Cardiac muscle cell (in vitro differentiated cells and primary cell): ENCODE measurements around the gene PROX1. TPM values are rescaled to one million over a fixed set of nuclear protein-coding genes. Genes with fewer than 3 reads are reported as not detected.

Experiments
- DNase-seq, 2 donors: peaks; one replicate each; pipeline versions ENCODE4 v3.0.0 to v3.0.0-alpha.2; 2010 to 2017; ENCODE audit warnings: low read depth in 1 of 2, low spot score in 1 of 2
- H3K27ac ChIP-seq: fragments of 200-600 bp; sonication (generic); 2 replicates; pipeline ENCODE4 v1.5.1; 2016
- H3K27me3 ChIP-seq: fragments of 200-600 bp; sonication (generic); 2 replicates; pipeline ENCODE4 v1.6.0; 2016; ENCODE audit warnings: control low read depth
- H3K36me3 ChIP-seq: fragments of 200-600 bp; sonication (generic); 2 replicates; pipeline ENCODE4 v1.5.1; 2016; ENCODE audit warnings: control low read depth
- H3K4me1 ChIP-seq: fragments of 200-600 bp; sonication (generic); 2 replicates; pipeline ENCODE4 v1.8.1; 2017; ENCODE audit warnings: low read depth, mild to moderate bottlenecking, mixed run types
- H3K4me3 ChIP-seq: fragments of 200-600 bp; sonication (generic); 2 replicates; pipeline ENCODE4 v1.5.1; 2016; ENCODE audit warnings: mild to moderate bottlenecking
- H3K9me3 ChIP-seq: fragments of 200-600 bp; sonication (generic); 2 replicates; pipeline ENCODE4 v1.5.1; 2017; ENCODE audit warnings: low read depth, mild to moderate bottlenecking, control low read depth
- polyA plus RNA-seq: library from polyadenylated mRNA; unstranded; fragments of >200 nt; fragmentation: Nextera tagmentation; extraction: Ambion mirVana; gene quantifications from 2 replicates; pipeline ENCODE4 v1.2.1, GENCODE V29; 2016
- total RNA-seq: library from RNA; depleted of rRNA; stranded (reverse); fragments of >200 nt; gene quantifications from 2 replicates; pipeline ENCODE4 v1.2.3, GENCODE V29; 2016
- TF ChIP-seq, protein P1 (sequence below): IDR thresholded peaks from 2 replicates; pipeline ENCODE4 v1.5.1; 2012; ENCODE audit warnings: low read depth, mild to moderate bottlenecking, low read length

The PROX1 gene
- total and polyA plus RNA-seq, 2 experiments from 2014 or later: 10.1 to 28.7 TPM

GRCh38 chr1:214044438-214045214, 56.9 kb downstream of the PROX1 start:
- Histone ChIP-seq H3K36me3 (peaks cover 4% of the 10 kb centered on the region), H3K4me3 (no peak overlapping the region), H3K9me3 (no peaks in the 10 kb centered on the region), H3K4me1 (peaks cover 21% of the 10 kb centered on the region), H3K27ac (peak overlapping the region; percentile 35), H3K27me3 (no peaks in the 10 kb centered on the region)
- TF ChIP-seq, protein P1, sequence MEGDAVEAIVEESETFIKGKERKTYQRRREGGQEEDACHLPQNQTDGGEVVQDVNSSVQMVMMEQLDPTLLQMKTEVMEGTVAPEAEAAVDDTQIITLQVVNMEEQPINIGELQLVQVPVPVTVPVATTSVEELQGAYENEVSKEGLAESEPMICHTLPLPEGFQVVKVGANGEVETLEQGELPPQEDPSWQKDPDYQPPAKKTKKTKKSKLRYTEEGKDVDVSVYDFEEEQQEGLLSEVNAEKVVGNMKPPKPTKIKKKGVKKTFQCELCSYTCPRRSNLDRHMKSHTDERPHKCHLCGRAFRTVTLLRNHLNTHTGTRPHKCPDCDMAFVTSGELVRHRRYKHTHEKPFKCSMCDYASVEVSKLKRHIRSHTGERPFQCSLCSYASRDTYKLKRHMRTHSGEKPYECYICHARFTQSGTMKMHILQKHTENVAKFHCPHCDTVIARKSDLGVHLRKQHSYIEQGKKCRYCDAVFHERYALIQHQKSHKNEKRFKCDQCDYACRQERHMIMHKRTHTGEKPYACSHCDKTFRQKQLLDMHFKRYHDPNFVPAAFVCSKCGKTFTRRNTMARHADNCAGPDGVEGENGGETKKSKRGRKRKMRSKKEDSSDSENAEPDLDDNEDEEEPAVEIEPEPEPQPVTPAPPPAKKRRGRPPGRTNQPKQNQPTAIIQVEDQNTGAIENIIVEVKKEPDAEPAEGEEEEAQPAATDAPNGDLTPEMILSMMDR: no peak
- no peak for DNase-seq

GRCh38 chr1:214050513-214051401, 63.0 kb downstream of the PROX1 start:
- Histone ChIP-seq H3K4me1 (no peaks in the 10 kb centered on the region), H3K9me3 (no peaks in the 10 kb centered on the region), H3K27me3 (no peaks in the 10 kb centered on the region), H3K36me3 (no peaks in the 10 kb centered on the region), H3K27ac (no peak overlapping the region), H3K4me3 (no peak overlapping the region)
- DNase-seq: no peak
- TF ChIP-seq, protein P1: no peak

- Histone ChIP-seq H3K9me3 (no peaks in the 10 kb centered on the region), H3K27ac (no peak overlapping the region), H3K4me1 (no peaks in the 10 kb centered on the region), H3K27me3 (no peaks in the 10 kb centered on the region), H3K36me3 (no peaks in the 10 kb centered on the region), H3K4me3 (no peak overlapping the region)
- no peak for DNase-seq
- TF ChIP-seq, protein P1: no peak
Observed at GRCh38 chr1:214051786-214052185, 64.0 kb downstream of the PROX1 start.

DNA sequence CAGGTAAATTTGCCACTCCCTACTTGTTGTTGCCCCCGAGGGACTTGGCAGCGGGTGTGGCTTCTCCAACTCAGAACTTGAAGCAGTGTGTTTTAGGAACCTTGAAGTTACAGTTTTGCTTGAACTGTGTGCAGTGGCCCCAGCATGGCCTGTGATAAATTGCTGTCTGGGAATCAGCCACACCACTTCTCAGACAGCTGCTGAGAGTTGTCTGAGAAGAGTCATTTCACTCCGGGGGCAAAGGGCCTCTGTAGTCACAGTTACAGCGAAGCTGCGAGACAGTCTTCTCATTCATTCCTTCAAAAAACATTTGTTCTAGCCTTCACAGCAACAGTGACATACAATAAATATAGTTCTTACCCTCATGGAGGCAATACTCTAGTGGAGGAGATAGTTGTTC, 70.3 kb downstream of the PROX1 start:
- Histone ChIP-seq H3K36me3 (no peaks in the 10 kb centered on the region), H3K4me1 (peaks cover 3% of the 10 kb centered on the region), H3K4me3 (no peak overlapping the region), H3K27ac (peak overlapping the region; percentile 6), H3K9me3 (no peaks in the 10 kb centered on the region), H3K27me3 (no peaks in the 10 kb centered on the region)
- no peak for DNase-seq
- TF ChIP-seq, protein P1: no peak

GRCh38 chr1:214066190-214066589, 78.4 kb downstream of the PROX1 start:
- no peaks in the 10 kb centered on the region for H3K36me3 ChIP-seq
- DNase-seq: no peak
- TF ChIP-seq, protein P1: no peak
- H3K27ac ChIP-seq: no peak overlapping the region
- no peaks in the 10 kb centered on the region for H3K9me3 ChIP-seq
- H3K4me3 ChIP-seq: no peak overlapping the region
- no peaks in the 10 kb centered on the region for H3K4me1 ChIP-seq
- no peaks in the 10 kb centered on the region for H3K27me3 ChIP-seq
